Measurements from ENCODE around the gene KCNJ9.

KCNJ9 gene

GRCh38 chr1:160066829-160067745 lies 14.3 kb upstream of the KCNJ9 start:
- no peak for DNase-seq

DNA sequence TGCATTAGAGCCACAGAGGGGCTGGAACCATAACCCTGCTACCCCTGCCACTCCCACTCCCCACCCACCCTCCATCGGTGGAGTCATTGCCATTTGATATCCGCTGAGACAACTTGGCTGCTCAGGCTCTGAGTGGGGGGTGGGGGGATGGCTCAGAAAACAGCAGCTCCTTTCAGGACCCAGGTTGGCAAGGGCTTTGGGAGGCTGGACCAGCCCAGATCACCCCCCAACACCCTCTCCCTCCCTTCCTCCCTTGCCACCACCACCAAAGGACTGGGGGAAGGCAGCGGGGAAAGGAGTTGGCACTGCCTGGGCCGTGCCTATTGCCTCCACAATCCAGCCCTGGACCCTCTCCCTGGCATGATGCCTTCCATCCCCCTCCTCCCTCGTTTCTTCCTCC lies 13.1 kb upstream of the KCNJ9 start:
- DNase-seq, result no peak

GRCh38 chr1:160069460-160070231 lies 11.7 kb upstream of the KCNJ9 start, which contains the start of gene KCNJ10:
Gene KCNJ10 (minus strand): TSS chr1:160070160. CDS start chr1:160042532, 27,628 bp downstream.
- DNase-seq, result no peak

GRCh38 chr1:160070243-160071163 lies 10.8 kb upstream of the KCNJ9 start:
- DNase-seq, result peak; percentile 68 to 82

DNA sequence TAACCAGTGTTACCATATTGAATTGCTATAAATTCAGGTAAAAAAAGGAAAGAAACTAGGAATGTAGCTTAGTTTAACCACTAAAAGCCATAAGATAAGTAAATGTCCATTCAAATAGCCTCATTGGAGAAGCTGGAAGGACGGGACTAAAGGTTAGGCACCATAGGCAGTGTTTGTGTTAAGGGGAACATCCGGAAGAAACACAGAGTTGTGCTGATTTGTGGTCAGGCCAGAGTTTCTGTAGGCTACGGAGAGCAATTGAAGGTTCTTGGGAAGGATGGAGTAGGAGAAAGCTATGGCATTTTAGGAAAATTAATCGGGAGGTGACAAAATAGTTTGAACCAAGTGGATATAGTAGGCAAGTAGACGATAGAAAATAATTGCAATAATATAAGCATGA lies 10.0 kb upstream of the KCNJ9 start:
- DNase-seq, result no peak

DNA sequence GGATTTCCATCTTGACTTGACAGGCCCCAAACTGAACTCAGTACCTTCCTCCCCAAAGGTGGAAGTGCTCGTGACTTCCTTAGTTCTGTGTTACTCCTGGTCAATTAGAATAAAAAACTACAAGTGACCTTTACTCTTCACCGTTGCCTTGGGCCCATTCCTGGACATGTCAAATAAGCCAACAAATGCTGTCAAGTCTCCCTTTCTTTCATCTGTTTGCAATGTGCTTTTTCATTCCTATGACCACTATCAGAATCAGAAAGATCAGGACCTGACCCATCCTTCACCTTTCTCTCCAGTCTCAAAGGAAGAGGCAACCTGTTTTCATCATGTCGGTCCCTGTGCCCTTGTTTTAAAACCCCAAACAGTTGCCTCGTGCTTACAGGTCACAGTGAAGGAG lies 6.5 kb upstream of the KCNJ9 start:
- DNase-seq, result no peak

DNA sequence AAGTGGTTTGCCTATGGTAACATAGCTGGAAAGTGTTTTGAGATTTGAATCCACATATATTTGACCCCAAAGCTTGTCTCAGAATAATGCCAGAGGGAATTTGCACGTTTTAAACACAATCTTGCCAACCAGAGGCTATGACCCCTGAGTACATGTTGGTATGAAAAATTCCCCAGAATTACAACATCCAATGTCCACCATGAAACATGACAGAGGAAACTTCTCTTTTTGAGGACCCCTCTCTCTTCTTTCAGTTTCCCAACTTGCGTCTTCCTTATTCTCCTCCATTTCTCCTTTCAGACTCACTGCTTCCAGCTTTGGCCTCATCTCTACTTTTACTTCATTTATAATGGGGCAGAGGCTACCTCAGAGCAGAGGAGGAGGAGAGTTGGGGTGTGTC lies 5.5 kb upstream of the KCNJ9 start:
- DNase-seq, result no peak

GRCh38 chr1:160076295-160076694 lies 5.0 kb upstream of the KCNJ9 start:
- no peak for DNase-seq

DNA sequence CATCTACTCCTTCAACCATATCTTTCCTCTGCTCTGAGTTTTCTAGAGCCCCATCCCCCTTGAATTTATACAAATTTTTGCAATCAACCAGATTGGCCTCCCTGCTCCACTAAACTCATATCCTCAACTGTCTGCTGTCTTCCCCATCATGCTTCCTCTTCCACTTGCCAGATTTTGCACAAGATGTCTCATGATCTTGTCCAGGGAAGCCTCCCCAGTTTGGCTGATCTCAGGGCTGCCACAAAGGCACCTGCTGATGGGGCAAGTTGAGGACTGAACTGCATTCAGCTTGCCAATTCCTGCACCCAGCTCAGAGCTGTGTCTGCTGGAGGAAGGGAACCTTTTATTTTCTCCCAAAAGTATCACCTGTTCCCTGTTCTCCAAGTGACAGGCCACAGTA lies 3.9 kb upstream of the KCNJ9 start:
- DNase-seq, result no peak

DNA sequence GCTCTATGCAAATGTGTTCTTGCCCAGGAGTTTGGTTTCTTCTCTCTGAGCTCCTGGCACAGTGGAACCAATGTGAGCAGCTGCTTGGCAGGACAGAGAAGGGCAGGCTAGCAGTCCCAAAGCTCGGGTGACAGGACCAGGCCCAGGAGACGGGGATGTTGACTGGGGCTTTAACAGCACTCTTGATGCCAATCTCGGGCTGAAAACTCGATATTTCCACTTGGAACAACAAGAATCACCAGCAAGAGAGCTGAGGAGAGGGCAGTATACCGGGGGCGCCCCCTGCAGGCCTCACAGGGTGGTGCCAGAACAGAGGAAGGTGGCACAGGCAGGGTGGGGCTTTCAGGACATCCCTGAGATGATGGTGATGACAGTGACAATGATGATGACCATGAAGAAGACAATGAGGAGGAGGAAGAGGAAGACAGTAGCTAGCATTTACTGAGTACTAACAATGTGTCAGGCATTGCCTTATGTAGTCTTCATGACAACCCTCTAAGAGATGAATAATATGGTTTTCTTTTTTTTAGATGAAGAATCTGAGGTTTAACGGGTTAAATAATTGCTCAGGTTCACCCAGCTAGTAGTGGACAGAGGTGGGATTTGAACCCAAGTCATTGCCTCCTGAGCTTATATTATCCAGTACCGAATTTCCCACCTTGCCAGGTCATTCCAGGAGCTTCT lies 2.7 kb upstream of the KCNJ9 start:
- DNase-seq, result peak; percentile 61 to 64

GRCh38 chr1:160079448-160079847 lies 1.9 kb upstream of the KCNJ9 start:
- DNase-seq, result no peak

- no peak for DNase-seq
Observed at GRCh38 chr1:160080381-160081100, 797 bp upstream of the KCNJ9 start.

DNA sequence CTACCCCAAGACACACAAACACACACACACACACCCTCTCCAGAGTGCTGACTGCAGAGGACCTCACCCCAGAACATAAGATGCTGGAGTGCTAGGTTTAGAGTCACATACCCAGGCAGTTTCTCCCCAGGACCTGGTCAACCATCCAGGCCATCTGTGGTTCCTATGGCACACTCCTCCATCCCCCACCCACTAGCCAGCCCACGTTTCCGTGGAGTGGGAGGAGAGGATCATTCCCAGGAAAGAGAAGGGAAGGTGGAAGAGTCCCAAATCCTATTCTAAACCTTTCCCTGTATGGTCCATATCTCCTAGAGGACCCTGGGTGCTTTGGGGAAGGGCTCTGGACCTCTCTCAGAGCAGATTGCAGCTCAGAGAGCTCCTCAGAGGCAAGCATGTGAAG lies 1.1 kb downstream of the KCNJ9 start:
- no peak for DNase-seq

DNA sequence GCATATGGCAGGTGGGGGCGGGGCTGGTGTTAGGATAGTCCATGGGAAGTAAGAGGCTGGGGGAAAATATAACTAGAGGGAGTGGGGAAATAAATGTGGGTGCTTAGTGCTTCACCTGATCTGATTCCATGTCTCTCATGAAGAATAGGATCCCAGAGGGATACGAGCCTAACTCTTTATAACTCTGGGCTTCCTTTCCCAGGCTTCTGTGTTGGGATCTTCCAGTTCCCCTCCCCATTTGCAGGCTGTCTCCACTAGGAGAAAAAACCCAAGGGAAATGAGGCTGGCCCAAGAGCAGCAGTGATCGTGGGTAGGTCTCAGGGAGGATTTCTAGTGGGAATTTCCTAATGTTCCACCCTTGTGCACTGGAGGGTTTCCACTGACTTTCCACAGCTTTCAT lies 1.6 kb downstream of the KCNJ9 start:
- DNase-seq, result no peak

DNA sequence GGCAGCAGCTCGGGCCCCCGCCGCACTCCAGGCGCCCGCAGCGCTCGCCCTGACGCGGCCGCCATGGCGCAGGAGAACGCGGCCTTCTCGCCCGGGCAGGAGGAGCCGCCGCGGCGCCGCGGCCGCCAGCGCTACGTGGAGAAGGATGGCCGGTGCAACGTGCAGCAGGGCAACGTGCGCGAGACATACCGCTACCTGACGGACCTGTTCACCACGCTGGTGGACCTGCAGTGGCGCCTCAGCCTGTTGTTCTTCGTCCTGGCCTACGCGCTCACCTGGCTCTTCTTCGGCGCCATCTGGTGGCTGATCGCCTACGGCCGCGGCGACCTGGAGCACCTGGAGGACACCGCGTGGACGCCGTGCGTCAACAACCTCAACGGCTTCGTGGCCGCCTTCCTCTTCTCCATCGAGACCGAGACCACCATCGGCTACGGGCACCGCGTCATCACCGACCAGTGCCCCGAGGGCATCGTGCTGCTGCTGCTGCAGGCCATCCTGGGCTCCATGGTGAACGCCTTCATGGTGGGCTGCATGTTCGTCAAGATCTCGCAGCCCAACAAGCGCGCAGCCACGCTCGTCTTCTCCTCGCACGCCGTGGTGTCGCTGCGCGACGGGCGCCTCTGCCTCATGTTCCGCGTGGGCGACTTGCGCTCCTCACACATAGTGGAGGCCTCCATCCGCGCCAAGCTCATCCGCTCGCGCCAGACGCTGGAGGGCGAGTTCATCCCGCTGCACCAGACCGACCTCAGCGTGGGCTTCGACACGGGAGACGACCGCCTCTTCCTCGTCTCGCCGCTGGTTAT lies 2.8 kb downstream of the KCNJ9 start:
- peak; percentile 74 to 80 for DNase-seq

- DNase-seq, result no peak
Observed at GRCh38 chr1:160084771-160085321, 3.5 kb downstream of the KCNJ9 start.

DNA sequence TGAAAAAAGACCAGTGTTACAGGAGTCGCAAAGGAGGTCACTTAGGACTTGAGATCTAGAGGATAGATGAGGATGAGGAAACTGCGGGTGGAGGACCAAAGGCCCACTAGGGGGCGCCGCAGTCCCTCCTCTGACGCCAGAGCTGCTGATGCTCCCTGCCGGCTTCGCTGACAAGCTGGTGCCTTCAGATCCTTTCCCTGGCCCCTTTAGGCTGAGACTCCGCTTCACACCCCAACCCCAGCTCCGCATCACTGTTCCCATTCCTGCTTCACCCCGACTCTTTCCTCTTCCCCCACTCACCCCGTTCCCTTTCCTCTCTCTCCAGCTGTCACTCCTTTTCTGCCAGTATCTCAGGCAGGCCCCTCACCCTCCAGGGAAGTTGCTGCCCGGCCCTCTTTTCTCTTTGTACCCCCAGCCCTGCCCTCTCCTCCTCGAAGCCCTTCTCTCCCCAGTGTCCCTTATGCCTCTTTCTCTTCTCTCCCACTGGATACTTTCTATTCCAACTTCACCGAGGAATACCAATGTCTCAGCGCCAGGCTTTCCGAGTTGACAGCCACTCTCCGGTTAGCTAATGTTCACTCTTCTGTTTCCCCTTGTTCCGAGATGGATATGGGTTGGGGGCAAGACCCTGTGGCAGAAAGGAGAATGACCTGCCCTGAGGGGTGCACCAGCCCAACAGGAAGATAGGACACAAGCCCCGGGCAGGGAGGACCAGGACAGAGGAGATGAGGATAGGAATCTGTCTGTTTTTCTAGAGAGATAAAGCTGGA lies 4.5 kb downstream of the KCNJ9 start:
- DNase-seq, result peak; percentile 77 to 78

DNA sequence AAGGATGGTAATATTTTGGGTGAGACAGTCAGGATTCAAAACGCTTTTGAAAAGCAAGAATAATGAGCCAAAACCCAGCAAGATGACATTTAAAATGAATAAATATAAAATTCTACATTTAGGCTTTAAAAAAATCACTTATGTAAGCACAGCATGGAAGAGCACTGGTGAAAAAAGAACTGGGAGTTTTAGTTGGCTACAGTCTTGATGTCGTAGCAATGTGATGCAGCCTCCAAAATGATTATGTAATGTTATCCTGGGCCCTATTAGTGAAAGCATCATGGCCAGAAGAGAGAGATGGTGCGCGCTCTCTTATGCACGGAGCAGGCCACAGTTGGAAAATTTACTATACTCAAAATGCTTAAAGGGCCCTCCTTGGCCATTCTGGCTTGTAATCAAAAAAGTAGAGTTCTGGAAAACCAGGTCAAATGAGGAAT lies 5.1 kb downstream of the KCNJ9 start:
- DNase-seq, result no peak

- DNase-seq, result no peak
Observed at GRCh38 chr1:160087118-160087662, 5.9 kb downstream of the KCNJ9 start.

All from CD4-positive, alpha-beta T cell treated with Interleukin-4 for 1 hour (primary cell).